Stomach smooth muscle (tissue), 2 donors: ENCODE data around the gene ZNF792.
A peak's percentile ranks its signal among the peaks of the same experiment; 100 is the strongest.
"Not testable (repeated sequence)": the region's sequence is repeated elsewhere in the genome, so short reads cannot be mapped to it uniquely, and the experiment has no call there.

Experiments used
- H3K27ac ChIP-seq: one replicate; pipeline ENCODE4 v1.7.0; 2013; ENCODE audit warnings: mild to moderate bottlenecking, low read length, inconsistent platforms
- H3K27me3 ChIP-seq, 2 donors: one replicate each; pipeline ENCODE4 v1.7.0; 2013; ENCODE audit warnings: low read length in 2 of 2; ENCODE audit not compliant: insufficient read depth in 2 of 2, control insufficient read depth in 1 of 2
- H3K36me3 ChIP-seq, 2 donors: one replicate each; pipeline ENCODE4 v1.7.0; 2013; ENCODE audit warnings: low read length in 2 of 2; ENCODE audit not compliant: control insufficient read depth in 2 of 2, insufficient read depth in 2 of 2
- H3K4me1 ChIP-seq: one replicate; pipeline ENCODE4 v1.7.0; 2013; ENCODE audit warnings: low read length; ENCODE audit not compliant: control insufficient read depth, insufficient read depth
- H3K4me3 ChIP-seq, 2 donors: one replicate each; pipeline ENCODE4 v1.7.0; 2013; ENCODE audit warnings: low read length in 2 of 2
- H3K9ac ChIP-seq, 2 donors: one replicate each; pipeline ENCODE4 v1.7.0; 2013; ENCODE audit warnings: low read length in 2 of 2, mild to moderate bottlenecking in 1 of 2
- H3K9me3 ChIP-seq, 2 donors: one replicate each; pipeline ENCODE4 v1.7.0; 2013; ENCODE audit warnings: low read length in 2 of 2; ENCODE audit not compliant: control insufficient read depth in 2 of 2
- donor health status: healthy.
- donor health status: Pancreatic carcinoma.

The ZNF792 gene

DNA sequence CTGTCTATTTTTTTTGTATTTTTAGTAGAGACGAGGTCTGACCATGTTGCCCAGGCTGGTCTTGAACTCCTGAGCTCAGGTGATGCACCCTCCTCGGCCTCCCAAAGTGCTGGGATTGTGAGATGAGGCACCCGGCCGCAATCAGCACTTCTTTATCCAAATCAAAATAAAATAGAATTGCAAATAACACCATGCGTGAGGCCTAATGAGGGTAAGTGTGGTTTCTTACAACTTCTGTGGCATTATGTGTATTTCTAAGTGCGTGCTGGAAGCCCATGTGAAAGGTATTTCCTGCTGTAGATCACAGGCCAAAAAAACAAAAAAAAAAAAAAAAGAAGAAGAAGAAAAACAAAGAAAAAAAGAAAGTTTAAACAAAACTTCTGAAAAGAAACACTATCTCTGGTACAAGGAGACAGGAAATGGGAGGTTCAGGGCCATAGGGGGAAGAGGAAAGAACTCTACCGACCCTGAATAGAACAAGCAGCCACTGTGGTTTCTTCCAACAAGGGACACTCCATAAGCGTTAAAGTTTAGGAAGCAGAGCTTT, 33.1 kb upstream of the ZNF792 start:
- Histone ChIP-seq H3K27me3 (no peaks in the 10 kb centered on the region), H3K4me3 (no peak overlapping the region), H3K36me3 (no peaks in the 10 kb centered on the region), H3K4me1 (peaks cover 26% of the 10 kb centered on the region), H3K27ac (no peak overlapping the region), H3K9ac (no peak overlapping the region), H3K9me3 (no peaks in the 10 kb centered on the region)

DNA sequence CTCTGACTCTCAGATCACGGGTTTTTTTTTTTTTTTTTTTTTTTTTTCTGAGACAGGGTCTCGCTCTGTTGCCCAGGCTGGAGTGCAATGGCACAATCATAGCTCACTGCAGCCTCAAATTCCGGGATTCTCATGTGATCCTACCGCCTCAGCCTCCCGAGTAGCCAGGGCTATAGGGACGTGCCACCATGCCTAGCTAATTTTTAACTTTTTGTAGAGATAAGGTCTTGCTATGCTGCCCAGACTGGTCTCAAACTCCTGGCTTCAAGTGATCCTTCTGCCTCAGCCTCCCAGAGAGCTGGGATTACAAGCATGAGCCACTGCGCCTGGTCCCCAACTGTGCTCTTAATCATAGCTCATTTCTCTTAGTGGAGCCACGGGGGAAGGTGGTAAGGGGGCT, 31.5 kb upstream of the ZNF792 start:
- no peak overlapping the region for H3K9ac ChIP-seq
- no peaks in the 10 kb centered on the region for H3K9me3 ChIP-seq
- no peaks in the 10 kb centered on the region for H3K27me3 ChIP-seq
- no peaks in the 10 kb centered on the region for H3K36me3 ChIP-seq
- peaks cover 20% of the 10 kb centered on the region for H3K4me1 ChIP-seq
- H3K27ac ChIP-seq: peak overlapping the region; percentile 31
- no peak overlapping the region for H3K4me3 ChIP-seq

GRCh38 chr19:34994643-34995541, 30.9 kb upstream of the ZNF792 start:
- Histone ChIP-seq H3K9me3 (no peaks in the 10 kb centered on the region), H3K36me3 (no peaks in the 10 kb centered on the region), H3K4me1 (peaks cover 20% of the 10 kb centered on the region), H3K27ac (peak overlapping the region; percentile 31), H3K9ac (no peak overlapping the region), H3K27me3 (peaks cover 0 to 2% of the 10 kb centered on the region in 2 donors), H3K4me3 (no peak overlapping the region)

GRCh38 chr19:34994286-34994642, 30.2 kb upstream of the ZNF792 start:
- Histone ChIP-seq H3K9me3 (no peaks in the 10 kb centered on the region), H3K36me3 (no peaks in the 10 kb centered on the region), H3K4me1 (peaks cover 15% of the 10 kb centered on the region), H3K9ac (no peak overlapping the region), H3K27ac (no peak overlapping the region), H3K27me3 (peaks cover 0 to 2% of the 10 kb centered on the region in 2 donors), H3K4me3 (no peak overlapping the region)

DNA sequence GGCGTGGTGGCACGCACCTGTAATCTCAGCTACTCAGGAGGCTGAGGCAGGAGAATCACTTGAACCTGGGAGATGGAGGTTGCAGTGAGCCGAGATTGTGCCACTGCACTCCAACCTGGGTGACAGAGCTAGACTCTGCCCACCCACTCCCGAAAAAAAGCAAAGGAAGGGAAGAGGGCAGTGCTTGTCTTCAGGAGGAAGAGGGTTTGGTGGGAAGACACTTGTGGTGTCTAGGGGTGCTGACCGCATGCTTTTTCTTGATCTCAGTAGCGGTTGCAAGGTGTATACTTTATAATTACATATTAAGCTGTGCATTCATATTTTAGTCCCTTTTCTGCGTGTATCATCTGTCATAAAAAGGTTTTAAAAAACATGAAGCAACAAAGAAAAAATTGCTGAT, 28.6 kb upstream of the ZNF792 start:
- H3K27ac ChIP-seq, H3K27me3 ChIP-seq, H3K9ac ChIP-seq, H3K9me3 ChIP-seq, H3K4me1 ChIP-seq, H3K4me3 ChIP-seq, H3K36me3 ChIP-seq: not testable (repeated sequence)

GRCh38 chr19:34991542-34992333, 27.7 kb upstream of the ZNF792 start:
- H3K9me3 ChIP-seq: no peaks in the 10 kb centered on the region
- H3K4me3 ChIP-seq: no peak overlapping the region
- no peak overlapping the region for H3K9ac ChIP-seq
- peaks cover 4% of the 10 kb centered on the region for H3K4me1 ChIP-seq
- H3K36me3 ChIP-seq: no peaks in the 10 kb centered on the region
- no peak overlapping the region for H3K27ac ChIP-seq
- H3K27me3 ChIP-seq: peaks cover 0 to 3% of the 10 kb centered on the region in 2 donors

GRCh38 chr19:34990578-34991192, 26.7 kb upstream of the ZNF792 start:
- Histone ChIP-seq H3K9me3 (no peaks in the 10 kb centered on the region), H3K9ac (no peak overlapping the region), H3K4me1 (peaks cover 4% of the 10 kb centered on the region), H3K27me3 (peaks cover 0 to 3% of the 10 kb centered on the region in 2 donors), H3K27ac (no peak overlapping the region), H3K4me3 (no peak overlapping the region), H3K36me3 (no peaks in the 10 kb centered on the region)

- Histone ChIP-seq H3K9me3 (no peaks in the 10 kb centered on the region), H3K27me3 (peaks cover 0 to 3% of the 10 kb centered on the region in 2 donors), H3K4me3 (no peak overlapping the region), H3K9ac (no peak overlapping the region), H3K4me1 (no peaks in the 10 kb centered on the region), H3K27ac (no peak overlapping the region), H3K36me3 (no peaks in the 10 kb centered on the region)
Measured at GRCh38 chr19:34989298-34989697, 25.3 kb upstream of the ZNF792 start.

GRCh38 chr19:34988119-34988518, 24.1 kb upstream of the ZNF792 start:
- Histone ChIP-seq H3K27ac (no peak overlapping the region), H3K9me3 (no peaks in the 10 kb centered on the region), H3K4me3 (no peak overlapping the region), H3K36me3 (no peaks in the 10 kb centered on the region), H3K9ac (no peak overlapping the region), H3K4me1 (no peaks in the 10 kb centered on the region), H3K27me3 (peaks cover 0 to 3% of the 10 kb centered on the region in 2 donors)

GRCh38 chr19:34985249-34986022, 21.4 kb upstream of the ZNF792 start:
- no peaks in the 10 kb centered on the region for H3K9me3 ChIP-seq
- no peaks in the 10 kb centered on the region for H3K36me3 ChIP-seq
- H3K9ac ChIP-seq: no peak overlapping the region
- H3K27me3 ChIP-seq: peaks cover 0 to 3% of the 10 kb centered on the region in 2 donors
- no peaks in the 10 kb centered on the region for H3K4me1 ChIP-seq
- no peak overlapping the region for H3K4me3 ChIP-seq
- H3K27ac ChIP-seq: no peak overlapping the region
